HG03457 (cell line): Measurements from ENCODE around the gene RHBDL2.
"Not testable (repeated sequence)": the region's sequence is repeated elsewhere in the genome, so short reads cannot be mapped to it uniquely, and the experiment has no call there.

Source experiments
- ATAC-seq: cut with Tn5 transposase; IDR thresholded peaks from one replicate; pipeline ENCODE4 v1.9.1; 2021; ENCODE audit warnings: moderate number of reproducible peaks; ENCODE audit not compliant: unreplicated experiment

Gene RHBDL2

GRCh38 chr1:38941527-38942019 lies at the start of gene RHBDL2:
RHBDL2 (minus strand) TSS chr1:38941830; CDS start chr1:38919212, 22,618 bp downstream.
- ATAC-seq = no peak

GRCh38 chr1:38990738-38991637 lies 49.4 kb upstream of the RHBDL2 start, which contains the start of gene AKIRIN1:
AKIRIN1 (plus strand) TSS chr1:38991276; CDS start chr1:38991381, 105 bp downstream.
- ATAC-seq = peak; percentile 87

- ATAC-seq = no peak
Observed at GRCh38 chr1:38990386-38990737, 48.7 kb upstream of the RHBDL2 start.

- no peak for ATAC-seq
Observed at GRCh38 chr1:38989979-38990378, 48.3 kb upstream of the RHBDL2 start.

GRCh38 chr1:38979380-38979779 lies 37.8 kb upstream of the RHBDL2 start:
- ATAC-seq = not testable (repeated sequence)

GRCh38 chr1:38978245-38978542 lies 36.6 kb upstream of the RHBDL2 start:
- ATAC-seq = not testable (repeated sequence)

GRCh38 chr1:38977399-38978244 lies 36.0 kb upstream of the RHBDL2 start:
- not testable (repeated sequence) for ATAC-seq

- no peak for ATAC-seq
Observed at GRCh38 chr1:38973659-38974437, 32.2 kb upstream of the RHBDL2 start.

GRCh38 chr1:38973145-38973544 lies 31.5 kb upstream of the RHBDL2 start:
- ATAC-seq = not testable (repeated sequence)

- no peak for ATAC-seq
Observed at GRCh38 chr1:38964140-38964548, 22.5 kb upstream of the RHBDL2 start.

GRCh38 chr1:38962560-38962959 lies 20.9 kb upstream of the RHBDL2 start:
- ATAC-seq = no peak

GRCh38 chr1:38962113-38962512 lies 20.5 kb upstream of the RHBDL2 start:
- ATAC-seq = no peak

GRCh38 chr1:38958967-38959366 lies 17.3 kb upstream of the RHBDL2 start:
- no peak for ATAC-seq

GRCh38 chr1:38953433-38953860 lies 11.8 kb upstream of the RHBDL2 start:
- ATAC-seq = no peak

- no peak for ATAC-seq
Observed at GRCh38 chr1:38950553-38950952, 8.9 kb upstream of the RHBDL2 start.

- no peak for ATAC-seq
Observed at GRCh38 chr1:38944547-38944946, 2.9 kb upstream of the RHBDL2 start.

GRCh38 chr1:38942664-38943428 lies 1.2 kb upstream of the RHBDL2 start:
- ATAC-seq = no peak

- ATAC-seq = no peak
Observed at GRCh38 chr1:38941093-38941492, 537 bp downstream of the RHBDL2 start.

GRCh38 chr1:38940339-38941047 lies 1.1 kb downstream of the RHBDL2 start:
- ATAC-seq = no peak
